ENCODE results near the gene KRTAP1-5.
"Not testable (repeated sequence)": the region's sequence is repeated elsewhere in the genome, so short reads cannot be mapped to it uniquely, and the experiment has no call there.

DNA sequence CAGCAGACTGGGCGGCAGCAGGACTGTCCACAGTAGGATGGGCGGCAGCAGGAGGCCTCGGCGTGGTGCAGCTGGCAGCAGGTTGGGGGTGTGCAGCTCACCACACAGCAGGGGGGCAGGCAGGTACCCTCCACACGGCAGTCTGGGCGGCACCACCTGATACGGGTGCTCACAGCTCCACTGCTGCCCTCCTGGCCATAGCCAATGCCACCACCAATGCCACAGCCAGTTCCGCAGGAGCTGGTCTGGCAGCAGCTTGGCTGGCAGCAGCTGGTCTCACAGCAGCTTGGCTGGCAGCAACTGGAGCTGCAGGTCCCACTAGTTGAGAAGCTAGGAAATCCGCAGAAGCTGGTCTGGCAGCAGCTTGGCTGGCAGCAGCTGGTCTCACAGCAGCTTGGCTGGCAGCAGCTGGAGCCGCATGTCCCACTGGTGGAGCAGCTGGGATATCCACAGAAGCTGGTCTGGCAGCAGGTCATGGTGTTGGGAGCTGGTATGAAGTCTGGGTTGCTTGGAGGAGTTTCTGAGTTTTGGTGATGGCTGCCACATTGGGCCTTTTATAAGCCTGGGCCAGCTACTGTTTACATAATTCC, 7.4 kb upstream of the KRTAP1-5 start, which contains the start of gene KRTAP1-3:
- TF ChIP-seq EZH2 (IDR thresholded peaks at IDR 0.05; ENCODE audit: insufficient read depth, poor library complexity, severe bottlenecking); EZH2phosphoT487 (IDR thresholded peaks at IDR 0.05; ENCODE audit: insufficient read depth, low read depth): not testable (repeated sequence)
